ENCODE results near the gene RPS6KB2.
A peak's percentile ranks its signal among the peaks of the same experiment; 100 is the strongest.
"Not testable (repeated sequence)": the region's sequence is repeated elsewhere in the genome, so short reads cannot be mapped to it uniquely, and the experiment has no call there.

RPS6KB2 gene

GRCh38 chr11:67469508-67469811 is 41.2 kb downstream of the RPS6KB2 start:
- Histone ChIP-seq H3K9ac (ENCODE audit: low read length) (peak overlapping the region; percentile 88), H3K27me3 (replicated peaks; ENCODE audit: control insufficient read depth, insufficient read depth, low read length) (no peaks in the 10 kb centered on the region), H3K4me3 (ENCODE audit: low read length) (peak overlapping the region; percentile 83), H3K4me1 (ENCODE audit: control insufficient read depth, insufficient read depth, low read length) (peaks cover 10% of the 10 kb centered on the region), H3K36me3 (ENCODE audit: control insufficient read depth, insufficient read depth, low read length, severe bottlenecking) (no peaks in the 10 kb centered on the region), H3K9me3 (ENCODE audit: control insufficient read depth, low read length) (no peaks in the 10 kb centered on the region)
- no peak for DNase-seq (ENCODE audit: low read depth)

GRCh38 chr11:67470337-67471002 is 42.2 kb downstream of the RPS6KB2 start:
- Histone ChIP-seq H3K36me3 (ENCODE audit: control insufficient read depth, insufficient read depth, low read length, severe bottlenecking) (no peaks in the 10 kb centered on the region), H3K9me3 (ENCODE audit: control insufficient read depth, low read length) (no peaks in the 10 kb centered on the region), H3K4me1 (ENCODE audit: control insufficient read depth, insufficient read depth, low read length) (peaks cover 10% of the 10 kb centered on the region), H3K9ac (ENCODE audit: low read length) (no peak overlapping the region), H3K27me3 (replicated peaks; ENCODE audit: control insufficient read depth, insufficient read depth, low read length) (no peaks in the 10 kb centered on the region), H3K4me3 (ENCODE audit: low read length) (no peak overlapping the region)
- DNase-seq (ENCODE audit: low read depth) = no peak

- H3K4me3 ChIP-seq (ENCODE audit: low read length) = no peak overlapping the region
- no peak for DNase-seq (ENCODE audit: low read depth)
- no peaks in the 10 kb centered on the region for H3K9me3 ChIP-seq (ENCODE audit: control insufficient read depth, low read length)
- H3K27me3 ChIP-seq (replicated peaks; ENCODE audit: control insufficient read depth, insufficient read depth, low read length) = no peaks in the 10 kb centered on the region
- H3K4me1 ChIP-seq (ENCODE audit: control insufficient read depth, insufficient read depth, low read length) = peaks cover 7% of the 10 kb centered on the region
- no peaks in the 10 kb centered on the region for H3K36me3 ChIP-seq (ENCODE audit: control insufficient read depth, insufficient read depth, low read length, severe bottlenecking)
- H3K9ac ChIP-seq (ENCODE audit: low read length) = no peak overlapping the region
Observed at GRCh38 chr11:67472882-67473281, 44.6 kb downstream of the RPS6KB2 start.

- H3K27me3 ChIP-seq (replicated peaks; ENCODE audit: control insufficient read depth, insufficient read depth, low read length); H3K36me3 ChIP-seq (ENCODE audit: control insufficient read depth, insufficient read depth, low read length, severe bottlenecking); H3K9ac ChIP-seq (ENCODE audit: low read length); H3K4me3 ChIP-seq (ENCODE audit: low read length); H3K4me1 ChIP-seq (ENCODE audit: control insufficient read depth, insufficient read depth, low read length); H3K9me3 ChIP-seq (ENCODE audit: control insufficient read depth, low read length); DNase-seq (ENCODE audit: low read depth): not testable (repeated sequence)
Observed at GRCh38 chr11:67476692-67477091, 48.4 kb downstream of the RPS6KB2 start.

- not testable (repeated sequence) for H3K36me3 ChIP-seq (ENCODE audit: control insufficient read depth, insufficient read depth, low read length, severe bottlenecking); H3K9me3 ChIP-seq (ENCODE audit: control insufficient read depth, low read length); H3K4me3 ChIP-seq (ENCODE audit: low read length); H3K9ac ChIP-seq (ENCODE audit: low read length); DNase-seq (ENCODE audit: low read depth); H3K27me3 ChIP-seq (replicated peaks; ENCODE audit: control insufficient read depth, insufficient read depth, low read length); H3K4me1 ChIP-seq (ENCODE audit: control insufficient read depth, insufficient read depth, low read length)
Observed at GRCh38 chr11:67477344-67478050, 49.2 kb downstream of the RPS6KB2 start.

- Histone ChIP-seq H3K36me3 (ENCODE audit: control insufficient read depth, insufficient read depth, low read length, severe bottlenecking) (no peaks in the 10 kb centered on the region), H3K4me3 (ENCODE audit: low read length) (peak overlapping the region; percentile 82), H3K9me3 (ENCODE audit: control insufficient read depth, low read length) (no peaks in the 10 kb centered on the region), H3K9ac (ENCODE audit: low read length) (peak overlapping the region; percentile 92), H3K4me1 (ENCODE audit: control insufficient read depth, insufficient read depth, low read length) (peaks cover 7% of the 10 kb centered on the region), H3K27me3 (replicated peaks; ENCODE audit: control insufficient read depth, insufficient read depth, low read length) (no peaks in the 10 kb centered on the region)
- DNase-seq (ENCODE audit: low read depth) = no peak
Observed at GRCh38 chr11:67482275-67482826, 54.1 kb downstream of the RPS6KB2 start.

GRCh38 chr11:67482827-67483798 is 54.8 kb downstream of the RPS6KB2 start, which contains the start of gene AIP:
Gene AIP (plus strand): TSS chr11:67483026. CDS start chr11:67483159, 133 bp downstream.
- Histone ChIP-seq H3K9me3 (ENCODE audit: control insufficient read depth, low read length) (no peaks in the 10 kb centered on the region), H3K36me3 (ENCODE audit: control insufficient read depth, insufficient read depth, low read length, severe bottlenecking) (peaks cover 2% of the 10 kb centered on the region), H3K4me1 (ENCODE audit: control insufficient read depth, insufficient read depth, low read length) (peaks cover 7% of the 10 kb centered on the region), H3K4me3 (ENCODE audit: low read length) (peak within 1 kb of the TSS; percentile 82), H3K27me3 (replicated peaks; ENCODE audit: control insufficient read depth, insufficient read depth, low read length) (no peaks in the 10 kb centered on the region), H3K9ac (ENCODE audit: low read length) (peak within 1 kb of the TSS; percentile 92)
- DNase-seq (ENCODE audit: low read depth) = peak; percentile 99

- peaks cover 7% of the 10 kb centered on the region for H3K4me1 ChIP-seq (ENCODE audit: control insufficient read depth, insufficient read depth, low read length)
- no peak overlapping the region for H3K9ac ChIP-seq (ENCODE audit: low read length)
- H3K4me3 ChIP-seq (ENCODE audit: low read length) = peak overlapping the region; percentile 82
- H3K9me3 ChIP-seq (ENCODE audit: control insufficient read depth, low read length) = no peaks in the 10 kb centered on the region
- no peak for DNase-seq (ENCODE audit: low read depth)
- H3K27me3 ChIP-seq (replicated peaks; ENCODE audit: control insufficient read depth, insufficient read depth, low read length) = no peaks in the 10 kb centered on the region
- peaks cover 4% of the 10 kb centered on the region for H3K36me3 ChIP-seq (ENCODE audit: control insufficient read depth, insufficient read depth, low read length, severe bottlenecking)
Observed at GRCh38 chr11:67483831-67484665, 55.8 kb downstream of the RPS6KB2 start.

GRCh38 chr11:67484847-67485311 is 56.6 kb downstream of the RPS6KB2 start:
- Histone ChIP-seq H3K4me1 (ENCODE audit: control insufficient read depth, insufficient read depth, low read length) (peaks cover 7% of the 10 kb centered on the region), H3K9ac (ENCODE audit: low read length) (no peak overlapping the region), H3K9me3 (ENCODE audit: control insufficient read depth, low read length) (no peaks in the 10 kb centered on the region), H3K27me3 (replicated peaks; ENCODE audit: control insufficient read depth, insufficient read depth, low read length) (no peaks in the 10 kb centered on the region), H3K36me3 (ENCODE audit: control insufficient read depth, insufficient read depth, low read length, severe bottlenecking) (peaks cover 11% of the 10 kb centered on the region), H3K4me3 (ENCODE audit: low read length) (no peak overlapping the region)
- DNase-seq (ENCODE audit: low read depth) = no peak

Data from adipocyte (in vitro differentiated cells).